Testis (tissue), 3 donors: ENCODE measurements around the gene SNED1. TPM values are rescaled to one million over a fixed set of nuclear protein-coding genes. Genes with fewer than 3 reads are reported as not detected.
A peak's percentile ranks its signal among the peaks of the same experiment; 100 is the strongest.
"Not testable (repeated sequence)": the region's sequence is repeated elsewhere in the genome, so short reads cannot be mapped to it uniquely, and the experiment has no call there.

Source experiments
- DNase-seq: peaks from one replicate; pipeline ENCODE4 v3.0.0-alpha.2; 2019
- H3K27ac ChIP-seq, 2 donors: fragments of 200-600 bp; sonication (generic); one replicate each; pipeline ENCODE4 v1.5.1; 2019
- H3K27me3 ChIP-seq: fragments of 200-600 bp; sonication (generic); one replicate; pipeline ENCODE4 v1.5.1; 2019
- H3K36me3 ChIP-seq: fragments of 200-600 bp; sonication (generic); one replicate; pipeline ENCODE4 v1.5.1; 2017; ENCODE audit warnings: low read depth; ENCODE audit errors: missing control alignments
- H3K4me1 ChIP-seq: fragments of 200-600 bp; sonication (generic); one replicate; pipeline ENCODE4 v1.5.1; 2019
- H3K4me3 ChIP-seq, 2 donors: fragments of 200-600 bp; sonication (generic); one replicate each; pipeline ENCODE4 v1.5.1; 2017 to 2019
- H3K9me3 ChIP-seq: fragments of 200-600 bp; sonication (generic); one replicate; pipeline ENCODE4 v1.5.1; 2017
- CTCF ChIP-seq, 3 experiments: fragments of 450-650 bp in 2 of 3; fragments of 200-600 bp in 1 of 3; sonication (generic) in 1 of 3; IDR thresholded peaks; one replicate each; pipeline ENCODE4 v1.5.1; 2016 to 2019; ENCODE audit warnings: antibody characterized with exemption in 3 of 3, mild to moderate bottlenecking in 2 of 3, moderate library complexity in 1 of 3
- POLR2A ChIP-seq: fragments of 450-650 bp; IDR thresholded peaks from one replicate; pipeline ENCODE4 v1.6.1; 2017; ENCODE audit warnings: antibody characterized with exemption, mild to moderate bottlenecking, moderate library complexity
- WGBS, 2 donors: methylation state at CpG; one replicate each; pipeline ENCODE4 v1.1.5; 2018; 5-methylcytosine and 5-hydroxymethylcytosine counted together
- intact Hi-C: fragments of 100-400 bp; cut with DNase I; formaldehyde crosslinking; loops from one replicate; pipeline ENCODE4 v1.15.1; 2023; ENCODE audit warnings: low total_unique reads
- polyA plus RNA-seq: library from polyadenylated mRNA; stranded (reverse); fragments of 350-450 nt; fragmentation: Illumina TruSeq; extraction: RNeasy Lipid Tissue Mini Kit (QIAGEN cat#74804); gene quantifications from one replicate; pipeline ENCODE4 v1.2.3, GENCODE V29; 2014; ENCODE audit warnings: low read depth, low replicate concordance; ENCODE audit not compliant: insufficient read depth
- total RNA-seq, 2 donors: library from RNA; depleted of rRNA; stranded (reverse); fragments of >200 nt; gene quantifications; one replicate each; pipeline ENCODE4 v1.2.3, GENCODE V29; 2016

SNED1 gene
- total and polyA plus RNA-seq, 3 donors from 2014 or later = 15.8 to 107 (median 82.7) TPM

GRCh38 chr2:241088791-241089732 is 90.6 kb downstream of the SNED1 start:
- 74 to 77% methylated on average over 20 of the region's 20 CpGs for WGBS, 2 donors
- H3K4me3 ChIP-seq = no peak overlapping the region
- no peaks in the 10 kb centered on the region for H3K27me3 ChIP-seq
- H3K27ac ChIP-seq = no peak overlapping the region
- intact Hi-C loops = no loop called here
- TF ChIP-seq POLR2A = no peak
- TF ChIP-seq CTCF (IDR thresholded peaks at IDR 0.05) = no peak
- no peaks in the 10 kb centered on the region for H3K9me3 ChIP-seq
- H3K36me3 ChIP-seq = no peaks in the 10 kb centered on the region
- peaks cover 6% of the 10 kb centered on the region for H3K4me1 ChIP-seq
- no peak for DNase-seq

- Histone ChIP-seq H3K4me1 (peaks cover 6% of the 10 kb centered on the region), H3K4me3 (no peak overlapping the region), H3K36me3 (no peaks in the 10 kb centered on the region), H3K27me3 (no peaks in the 10 kb centered on the region), H3K27ac (peak overlapping the region in 1 of 2 donors; percentile 5), H3K9me3 (no peaks in the 10 kb centered on the region)
- TF ChIP-seq POLR2A (no peak), CTCF (IDR thresholded peaks at IDR 0.05) (no peak)
- whole genome bisulfite sequencing, 2 donors = 42 to 50% methylated on average over 10 of the region's 10 CpGs
- intact Hi-C loops = no loop called here
- no peak for DNase-seq
Observed at GRCh38 chr2:241091201-241091600, 92.8 kb downstream of the SNED1 start.

- Histone ChIP-seq H3K27me3 (no peaks in the 10 kb centered on the region), H3K4me1 (peaks cover 6% of the 10 kb centered on the region), H3K36me3 (no peaks in the 10 kb centered on the region), H3K27ac (peak overlapping the region; percentile 5 to 55), H3K9me3 (no peaks in the 10 kb centered on the region), H3K4me3 (no peak overlapping the region)
- no peak for TF ChIP-seq CTCF (IDR thresholded peaks at IDR 0.05)
- TF ChIP-seq POLR2A = no peak
- intact Hi-C loops = no loop called here
- 84 to 90% methylated on average over 22 of the region's 22 CpGs for WGBS, 2 donors
- DNase-seq = no peak
Observed at GRCh38 chr2:241091734-241092445, 93.5 kb downstream of the SNED1 start.

GRCh38 chr2:241092677-241093076 is 94.3 kb downstream of the SNED1 start:
- Histone ChIP-seq H3K4me3 (no peak overlapping the region), H3K36me3 (no peaks in the 10 kb centered on the region), H3K27me3 (no peaks in the 10 kb centered on the region), H3K27ac (peak overlapping the region in 1 of 2 donors; percentile 55), H3K9me3 (no peaks in the 10 kb centered on the region), H3K4me1 (peaks cover 6% of the 10 kb centered on the region)
- WGBS, 2 donors = 62 to 77% methylated on average over 8 of the region's 8 CpGs
- intact Hi-C loops = no loop called here
- no peak for TF ChIP-seq POLR2A
- TF ChIP-seq CTCF (IDR thresholded peaks at IDR 0.05) = no peak
- no peak for DNase-seq

GRCh38 chr2:241093133-241093781 is 94.8 kb downstream of the SNED1 start:
- H3K4me3 ChIP-seq, H3K9me3 ChIP-seq, H3K36me3 ChIP-seq, H3K4me1 ChIP-seq, H3K27me3 ChIP-seq, intact Hi-C loops, DNase-seq: not testable (repeated sequence)
- peak overlapping the region in 1 of 2 donors; percentile 55 for H3K27ac ChIP-seq
- WGBS, 2 donors = 80 to 81% methylated on average over 10 of the region's 10 CpGs
